Activated CD8-positive, alpha-beta memory T cell treated with anti-CD3 and anti-CD28 coated beads, Interleukin-2, amount 50 U/mL, for 48 hours (primary cell): Measurements from ENCODE around the gene ADGRL1.
A peak's percentile ranks its signal among the peaks of the same experiment; 100 is the strongest.
"Not testable (repeated sequence)": the region's sequence is repeated elsewhere in the genome, so short reads cannot be mapped to it uniquely, and the experiment has no call there.

Experiments used
- DNase-seq: peaks from one replicate; pipeline ENCODE4 v3.0.0-alpha.2; 2020

The ADGRL1 gene

GRCh38 chr19:14158276-14159023 lies 47.5 kb downstream of the ADGRL1 start:
- DNase-seq, result no peak

GRCh38 chr19:14156971-14157717 lies 48.8 kb downstream of the ADGRL1 start:
- no peak for DNase-seq

GRCh38 chr19:14156122-14156521 lies 49.8 kb downstream of the ADGRL1 start:
- no peak for DNase-seq

- DNase-seq, result no peak
Measured at GRCh38 chr19:14155371-14155770, 50.6 kb downstream of the ADGRL1 start.

- no peak for DNase-seq
Measured at GRCh38 chr19:14152713-14153112, 53.3 kb downstream of the ADGRL1 start.

GRCh38 chr19:14150770-14151661 lies 55.0 kb downstream of the ADGRL1 start:
- DNase-seq, result no peak

- peak; percentile 64 for DNase-seq
Measured at GRCh38 chr19:14150041-14150769, 55.8 kb downstream of the ADGRL1 start.

- DNase-seq, result peak; percentile 78
Measured at GRCh38 chr19:14149509-14149994, 56.4 kb downstream of the ADGRL1 start.

GRCh38 chr19:14148751-14149410 lies 57.1 kb downstream of the ADGRL1 start:
- DNase-seq, result no peak

GRCh38 chr19:14147797-14148605 lies 58.0 kb downstream of the ADGRL1 start:
- peak; percentile 80 for DNase-seq

GRCh38 chr19:14146789-14147216 lies 59.2 kb downstream of the ADGRL1 start:
- no peak for DNase-seq

- DNase-seq, result not testable (repeated sequence)
Measured at GRCh38 chr19:14146169-14146568, 59.8 kb downstream of the ADGRL1 start.

- no peak for DNase-seq
Measured at GRCh38 chr19:14145381-14145780, 60.6 kb downstream of the ADGRL1 start.

- DNase-seq, result no peak
Measured at GRCh38 chr19:14142262-14143190, 63.4 kb downstream of the ADGRL1 start.

- no peak for DNase-seq
Measured at GRCh38 chr19:14141041-14141440, 64.9 kb downstream of the ADGRL1 start.

- no peak for DNase-seq
Measured at GRCh38 chr19:14139944-14140343, 66.0 kb downstream of the ADGRL1 start.

GRCh38 chr19:14138576-14139265 lies 67.2 kb downstream of the ADGRL1 start:
- no peak for DNase-seq

GRCh38 chr19:14136509-14137281 lies 69.3 kb downstream of the ADGRL1 start, which contains the start of gene ASF1B:
Gene ASF1B, minus strand, starts transcription at chr19:14136589. Its CDS starts 133 bp downstream, at chr19:14136456.
- DNase-seq, result peak; percentile 97
